Loucy (cell line): Measurements from ENCODE around the gene SCOC.

ENCODE experiments used
- H2AFZ ChIP-seq: fragments of 200-600 bp; sonication (generic); 2 replicates; pipeline ENCODE4 v1.6.0; 2016; ENCODE audit warnings: antibody characterized with exemption, mild to moderate bottlenecking, low read length, moderate library complexity
- H3F3A ChIP-seq: fragments of 200-600 bp; 2 replicates; pipeline ENCODE4 v1.6.0; 2016; ENCODE audit warnings: antibody characterized with exemption, low read depth, mild to moderate bottlenecking
- H3K27me3 ChIP-seq: fragments of 200-600 bp; sonication (generic); 2 replicates; pipeline ENCODE4 v1.6.1; 2014; ENCODE audit warnings: low read length, mild to moderate bottlenecking; ENCODE audit not compliant: insufficient read depth, poor library complexity, severe bottlenecking
- H3K36me3 ChIP-seq: fragments of 200-600 bp; sonication (generic); 2 replicates; pipeline ENCODE4 v1.6.1; 2016; ENCODE audit warnings: low read length; ENCODE audit not compliant: insufficient read depth
- H3K4me1 ChIP-seq: fragments of 200-600 bp; sonication (generic); 2 replicates; pipeline ENCODE4 v1.5.1; 2014; ENCODE audit warnings: low read length, mild to moderate bottlenecking; ENCODE audit not compliant: insufficient read depth, poor library complexity, severe bottlenecking
- H3K4me2 ChIP-seq: fragments of 200-600 bp; sonication (generic); 2 replicates; pipeline ENCODE4 v1.6.0; 2014; ENCODE audit warnings: antibody characterized with exemption, low read length, low read depth, mild to moderate bottlenecking; ENCODE audit not compliant: poor library complexity, severe bottlenecking
- H3K4me3 ChIP-seq: fragments of 200-600 bp; sonication (generic); 2 replicates; pipeline ENCODE4 v1.5.1; 2014; ENCODE audit warnings: low read length, mild to moderate bottlenecking, mixed read lengths; ENCODE audit not compliant: poor library complexity, severe bottlenecking
- H3K79me2 ChIP-seq: fragments of 200-600 bp; sonication (generic); 2 replicates; pipeline ENCODE4 v1.6.1; 2014; ENCODE audit warnings: low read length; ENCODE audit not compliant: insufficient read depth
- H3K9ac ChIP-seq: fragments of 200-600 bp; sonication (generic); 2 replicates; pipeline ENCODE4 v1.6.0; 2014; ENCODE audit warnings: mild to moderate bottlenecking, low read depth, low read length, moderate library complexity; ENCODE audit not compliant: poor library complexity, severe bottlenecking
- H3K9me2 ChIP-seq: fragments of 200-600 bp; sonication (generic); replicated peaks from 2 replicates; pipeline ENCODE4 v1.6.1; 2016; ENCODE audit warnings: low read depth, low read length, mixed read lengths
- H3K9me3 ChIP-seq: fragments of 200-600 bp; sonication (generic); 2 replicates; pipeline ENCODE4 v1.6.1; 2014; ENCODE audit warnings: mild to moderate bottlenecking, antibody characterized with exemption, low read length, low read depth; ENCODE audit not compliant: insufficient read depth
- H4K20me1 ChIP-seq: fragments of 200-600 bp; sonication (generic); 2 replicates; pipeline ENCODE4 v1.6.0; 2014; ENCODE audit warnings: antibody characterized with exemption, low read length, mild to moderate bottlenecking; ENCODE audit not compliant: insufficient read depth, poor library complexity, severe bottlenecking
- CTCF ChIP-seq: fragments of 200-600 bp; sonication (generic); conservative IDR thresholded peaks from 2 replicates; pipeline ENCODE4 v1.5.1; 2014; ENCODE audit warnings: mild to moderate bottlenecking, antibody characterized with exemption, low read length
- EZH2phosphoT487 ChIP-seq: fragments of 200-600 bp; IDR thresholded peaks from 2 replicates; pipeline ENCODE4 v1.6.1; 2018; ENCODE audit warnings: antibody characterized with exemption, mild to moderate bottlenecking, moderate library complexity, borderline replicate concordance

SCOC gene

GRCh38 chr4:140333523-140333922 lies 39.9 kb upstream of the SCOC start:
- H3K36me3 ChIP-seq = no peaks in the 10 kb centered on the region
- no peaks in the 10 kb centered on the region for H3F3A ChIP-seq
- no peaks in the 10 kb centered on the region for H4K20me1 ChIP-seq
- H3K4me1 ChIP-seq = peaks cover 6% of the 10 kb centered on the region
- H3K79me2 ChIP-seq = no peaks in the 10 kb centered on the region
- no peak overlapping the region for H3K9ac ChIP-seq
- H3K4me3 ChIP-seq = no peak overlapping the region
- TF ChIP-seq CTCF (no peak), EZH2phosphoT487 (no peak)
- no peaks in the 10 kb centered on the region for H3K9me2 ChIP-seq
- H3K4me2 ChIP-seq = no peak overlapping the region
- H3K27me3 ChIP-seq = no peaks in the 10 kb centered on the region
- no peak overlapping the region for H2AFZ ChIP-seq
- H3K9me3 ChIP-seq = no peaks in the 10 kb centered on the region

- no peaks in the 10 kb centered on the region for H3K9me2 ChIP-seq
- no peak overlapping the region for H2AFZ ChIP-seq
- H3K4me1 ChIP-seq = peaks cover 6% of the 10 kb centered on the region
- no peaks in the 10 kb centered on the region for H3K27me3 ChIP-seq
- H3K9me3 ChIP-seq = no peaks in the 10 kb centered on the region
- no peak overlapping the region for H3K9ac ChIP-seq
- H3K4me3 ChIP-seq = no peak overlapping the region
- H4K20me1 ChIP-seq = no peaks in the 10 kb centered on the region
- H3K36me3 ChIP-seq = no peaks in the 10 kb centered on the region
- H3F3A ChIP-seq = no peaks in the 10 kb centered on the region
- H3K4me2 ChIP-seq = no peak overlapping the region
- TF ChIP-seq CTCF = no peak
- no peak for TF ChIP-seq EZH2phosphoT487
- H3K79me2 ChIP-seq = no peaks in the 10 kb centered on the region
Measured at GRCh38 chr4:140335076-140335475, 38.4 kb upstream of the SCOC start.

- H3K4me3 ChIP-seq = no peak overlapping the region
- H3K27me3 ChIP-seq = no peaks in the 10 kb centered on the region
- H3K9me2 ChIP-seq = no peaks in the 10 kb centered on the region
- H3K9ac ChIP-seq = no peak overlapping the region
- no peaks in the 10 kb centered on the region for H3K36me3 ChIP-seq
- H4K20me1 ChIP-seq = no peaks in the 10 kb centered on the region
- no peaks in the 10 kb centered on the region for H3K4me1 ChIP-seq
- H3F3A ChIP-seq = no peaks in the 10 kb centered on the region
- no peak overlapping the region for H3K4me2 ChIP-seq
- no peak for TF ChIP-seq EZH2phosphoT487
- no peak for TF ChIP-seq CTCF
- H2AFZ ChIP-seq = no peak overlapping the region
- H3K9me3 ChIP-seq = no peaks in the 10 kb centered on the region
- H3K79me2 ChIP-seq = no peaks in the 10 kb centered on the region
Measured at GRCh38 chr4:140336730-140337129, 36.7 kb upstream of the SCOC start.
